Activated T-cell treated with anti-CD3 and anti-CD28 coated beads for 1 hour (primary cell): Measurements from ENCODE around the gene CGNL1.

ENCODE experiments used
- DNase-seq: peaks from one replicate; pipeline ENCODE4 v3.0.0-alpha.2; 2020; ENCODE audit warnings: low read depth

CGNL1 gene

DNA sequence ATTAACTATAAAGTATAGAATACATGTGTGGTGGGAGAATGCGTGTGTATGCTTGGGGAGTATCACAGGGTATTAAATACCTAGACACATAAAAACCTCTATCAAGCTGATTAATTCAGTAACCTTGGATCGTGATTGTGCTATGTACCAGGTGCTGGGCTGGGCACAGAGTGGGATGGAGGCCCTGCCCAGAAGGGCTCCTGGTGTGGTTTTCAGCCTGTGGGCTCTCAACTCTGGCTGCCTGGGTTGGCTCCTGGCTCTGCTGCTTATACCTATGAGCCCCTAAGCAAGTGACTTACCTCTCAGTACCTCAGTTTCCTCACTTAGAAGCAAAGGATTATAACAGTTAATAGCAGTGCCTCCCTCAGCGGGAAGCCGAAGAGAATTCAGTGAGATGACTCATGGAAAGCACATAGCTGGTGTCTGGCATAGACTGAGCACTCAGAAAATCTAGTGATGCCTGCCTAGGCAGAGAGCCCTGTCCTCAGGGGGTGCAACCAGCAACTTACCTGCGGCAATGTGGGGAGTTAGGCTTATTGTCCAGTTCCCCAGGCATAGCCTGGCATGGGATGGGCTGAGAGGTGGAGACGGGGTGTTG, 124.8 kb downstream of the CGNL1 start:
- no peak for DNase-seq

- no peak for DNase-seq
These were observed 125.8 kb downstream of the CGNL1 start for GRCh38 chr15:57502116-57502515.

DNA sequence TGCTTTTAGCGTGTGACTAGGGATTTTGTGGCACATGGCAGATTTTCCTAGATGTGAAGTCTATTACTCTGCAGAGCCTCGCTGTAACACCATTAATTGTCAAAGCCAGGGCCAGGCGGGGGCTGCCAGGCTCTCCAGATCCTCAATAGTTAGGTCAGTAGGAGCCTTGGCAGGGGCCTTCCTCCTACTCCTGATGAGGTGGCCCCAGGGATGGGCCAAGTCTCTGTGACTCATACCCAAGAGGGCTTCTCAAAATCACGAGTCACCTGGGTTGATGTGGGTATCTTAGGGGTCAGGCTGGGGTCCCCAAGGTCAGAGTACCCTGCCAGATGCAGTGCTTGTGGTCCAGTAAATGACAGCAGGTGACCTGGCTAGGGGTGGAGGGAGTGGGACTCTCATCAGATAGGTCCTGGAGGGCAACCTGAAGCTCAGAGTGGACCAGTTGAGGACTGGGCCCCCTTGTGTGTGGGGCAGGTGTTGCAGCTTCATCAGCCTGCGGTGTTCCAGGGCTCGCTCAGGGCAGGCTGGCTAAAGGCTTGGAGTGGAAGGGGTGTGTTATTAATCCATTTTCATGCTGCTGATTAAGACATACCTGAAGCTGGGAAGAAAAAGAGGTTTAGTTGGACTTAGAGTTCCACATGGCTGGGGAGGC, 126.9 kb downstream of the CGNL1 start:
- no peak for DNase-seq

- DNase-seq = no peak
These were observed 127.8 kb downstream of the CGNL1 start for GRCh38 chr15:57503911-57504598.

DNA sequence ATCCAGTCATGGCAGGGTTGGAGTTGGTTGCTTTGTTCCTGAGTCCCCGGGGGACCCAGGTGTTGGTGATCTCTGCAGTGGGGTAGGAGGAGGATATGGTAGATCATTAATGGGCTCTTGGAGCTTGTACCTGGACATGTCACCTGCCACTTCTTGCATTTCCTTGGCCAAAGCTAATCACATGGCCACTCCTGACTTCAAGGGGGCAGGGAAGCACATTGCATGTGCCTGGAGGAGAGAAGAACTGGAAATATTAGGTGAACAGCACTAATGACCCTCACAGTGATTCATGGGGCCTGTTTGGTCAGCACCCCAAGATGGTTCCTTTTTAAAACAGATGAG, 128.3 kb downstream of the CGNL1 start:
- DNase-seq = no peak

GRCh38 chr15:57505056-57505715, 128.9 kb downstream of the CGNL1 start:
- no peak for DNase-seq

- DNase-seq = no peak
These were observed 129.7 kb downstream of the CGNL1 start for GRCh38 chr15:57505949-57506391.

DNA sequence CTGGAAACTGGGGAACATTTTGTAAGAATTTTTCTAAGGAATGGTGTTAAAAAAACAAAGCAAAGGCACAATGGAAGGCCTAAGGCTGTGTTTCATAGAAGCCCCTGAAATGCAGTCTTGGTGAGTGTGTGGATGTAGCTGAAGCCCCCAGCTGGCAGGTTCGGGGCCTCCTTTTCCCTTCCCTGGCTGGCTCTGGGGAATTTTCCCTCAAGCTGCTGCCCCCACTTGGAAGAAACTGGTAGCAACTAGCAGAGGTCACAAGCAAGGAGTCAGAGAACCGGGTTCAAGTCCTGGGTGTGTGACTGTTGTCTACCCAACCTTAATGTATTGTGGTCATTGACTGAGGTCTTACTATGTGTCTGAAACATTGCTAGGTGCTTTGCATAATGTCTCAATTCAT, 130.1 kb downstream of the CGNL1 start:
- DNase-seq = no peak

- DNase-seq = no peak
These were observed 130.8 kb downstream of the CGNL1 start for GRCh38 chr15:57507111-57507510.

DNA sequence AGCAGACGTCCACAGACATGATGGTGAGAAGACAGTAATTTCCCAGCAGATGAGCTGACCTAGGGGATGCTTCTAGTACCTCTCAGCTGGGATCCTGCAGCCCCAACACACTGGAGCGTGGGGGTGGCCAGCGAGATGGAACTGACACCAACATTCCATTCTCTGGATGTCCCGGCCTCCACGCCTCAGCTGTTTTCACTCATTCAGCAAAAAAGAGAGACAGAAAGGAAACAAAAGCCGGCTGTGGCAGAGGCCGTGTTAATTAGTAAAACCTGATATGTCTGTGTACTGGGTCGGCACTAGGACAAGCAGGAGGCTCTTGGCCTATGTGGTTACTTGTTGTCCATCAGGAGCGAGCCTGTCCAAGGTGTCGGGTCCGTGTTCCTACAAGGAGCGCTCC, 132.8 kb downstream of the CGNL1 start:
- no peak for DNase-seq

DNA sequence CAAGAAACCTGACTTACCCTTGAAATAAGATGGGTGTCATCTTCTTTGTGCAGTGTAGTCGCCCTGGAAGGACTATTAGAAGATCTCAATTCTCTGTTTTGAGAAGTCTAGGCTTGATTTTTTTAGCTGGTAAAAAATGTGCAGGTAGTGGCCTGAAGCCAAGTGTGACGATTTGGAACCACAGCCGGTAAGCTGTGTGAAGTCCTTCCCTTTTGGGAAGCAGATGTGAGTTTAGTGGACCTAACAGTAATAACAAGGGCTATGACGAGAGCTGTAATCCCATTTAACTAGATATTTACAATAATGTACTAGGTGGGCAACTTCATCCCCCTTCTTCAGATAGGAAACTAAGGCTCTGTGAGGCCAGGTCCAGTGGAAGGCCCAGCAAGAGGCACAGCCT, 133.7 kb downstream of the CGNL1 start:
- no peak for DNase-seq

- DNase-seq = no peak
These were observed 134.3 kb downstream of the CGNL1 start for GRCh38 chr15:57510647-57511046.

GRCh38 chr15:57516327-57517029, 140.2 kb downstream of the CGNL1 start:
- no peak for DNase-seq

GRCh38 chr15:57517030-57517671, 140.8 kb downstream of the CGNL1 start:
- no peak for DNase-seq

DNA sequence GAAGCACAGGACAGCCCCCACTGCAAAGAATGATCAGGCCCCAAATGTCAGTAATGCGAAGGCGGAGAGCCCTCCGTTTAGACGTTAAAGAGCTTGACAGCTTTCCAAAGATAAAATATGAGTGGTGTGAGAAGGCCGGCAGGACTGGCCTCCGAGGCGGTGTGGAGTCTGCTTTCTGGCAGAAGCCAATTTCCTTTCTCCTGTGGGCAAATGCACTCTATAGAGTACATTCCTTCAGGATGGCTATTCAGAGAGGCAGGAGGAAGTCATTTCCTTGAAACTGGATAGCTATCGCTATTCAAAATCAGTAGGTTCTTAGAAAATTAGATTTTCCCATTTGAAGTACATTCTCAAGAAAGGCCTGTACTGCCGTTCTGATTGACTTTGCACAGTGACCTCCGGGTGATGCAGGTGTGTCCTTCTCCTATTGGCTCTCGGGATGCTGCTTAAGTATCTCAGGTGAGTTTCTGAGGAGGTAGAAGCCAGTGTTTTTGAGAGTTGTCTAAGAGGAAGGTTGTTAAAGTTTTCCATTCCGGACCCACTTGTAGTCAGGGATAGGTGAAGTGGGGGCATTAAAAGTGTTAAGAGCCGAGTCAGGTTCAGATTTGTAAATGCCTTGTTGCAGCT, 142.6 kb downstream of the CGNL1 start:
- no peak for DNase-seq

- no peak for DNase-seq
These were observed 143.5 kb downstream of the CGNL1 start for GRCh38 chr15:57519806-57520205.

- DNase-seq = no peak
These were observed 145.2 kb downstream of the CGNL1 start for GRCh38 chr15:57521503-57521902.

GRCh38 chr15:57522148-57522547, 145.8 kb downstream of the CGNL1 start:
- no peak for DNase-seq

GRCh38 chr15:57525581-57525980, 149.3 kb downstream of the CGNL1 start:
- no peak for DNase-seq

GRCh38 chr15:57526076-57526475, 149.8 kb downstream of the CGNL1 start:
- no peak for DNase-seq

DNA sequence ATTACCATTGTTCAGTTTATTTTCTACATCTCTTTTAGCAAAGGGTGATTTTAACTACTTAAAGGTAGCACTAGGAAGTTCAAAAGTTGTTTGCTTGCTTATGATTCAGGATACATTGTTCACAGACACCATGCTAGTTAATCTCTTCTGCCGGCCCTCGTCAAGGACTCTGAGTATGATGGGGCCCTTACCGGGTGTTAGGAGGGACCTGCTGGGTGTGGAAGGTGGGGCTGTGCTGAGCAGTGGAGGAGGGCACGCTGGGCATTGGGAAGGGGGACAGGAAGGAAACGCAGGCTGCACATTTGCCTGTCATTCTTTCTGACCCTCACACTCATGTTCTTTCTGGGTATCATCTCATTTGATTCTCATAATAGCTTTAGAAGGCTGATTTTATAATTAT, 150.3 kb downstream of the CGNL1 start:
- no peak for DNase-seq
